Measurements from ENCODE around the gene CIDEA. TPM values are rescaled to one million over a fixed set of nuclear protein-coding genes. Genes with fewer than 3 reads are reported as not detected.

Gene CIDEA
- total and polyA plus RNA-seq, 9 of the 15 experiments (the other 6 are each of a cell fraction or from before 2014, with no cell fraction given): not detected

- in situ Hi-C loops (cut with MboI): loop anchor here (10.0 kb wide), 1 partner anchor 592 kb away; no protein-coding TSS in a partner anchor
- peak; percentile 88 for FAIRE-seq
- peaks cover 0 to 10% of the 10 kb centered on the region in 2 experiments; a peak in 2 of 5 replicates for H3K4me1 ChIP-seq (replicated peaks in 1 of 2; ENCODE audit: control insufficient read depth in 2 of 2, insufficient read depth in 2 of 2, low read length in 2 of 2)
- no peaks in the 10 kb centered on the region for H3K9me1 ChIP-seq (ENCODE audit: control insufficient read depth, insufficient read depth, low read length)
- no peaks in the 10 kb centered on the region for H3K36me3 ChIP-seq (ENCODE audit: control insufficient read depth, insufficient read depth, low read length)
- H3K4me3 ChIP-seq: no peak overlapping the region
- no peaks in the 10 kb centered on the region for H3K79me2 ChIP-seq (ENCODE audit: control insufficient read depth, insufficient read depth, low read length)
- peak; percentile 62 to 78 (median 67) for DNase-seq (ENCODE audit: extremely low read depth in 1 of 4, low spot score in 3 of 4)
- no TSS peak for BruUV-seq (replicated peaks)
- peak; percentile 97 for ATAC-seq
- H3K4me2 ChIP-seq (ENCODE audit: insufficient read depth, low read length): peak overlapping the region; percentile 54; the same call in 1 of the 2 replicates
- intact Hi-C loops (cut with micrococcal nuclease): no loop called here
- WGBS (ENCODE audit: insufficient coverage, low coverage, missing lambda C conversion rate): 8% methylated on average over 32 of the region's 32 CpGs
- H4K20me1 ChIP-seq (replicated peaks; ENCODE audit: control insufficient read depth, insufficient read depth, low read length): no peaks in the 10 kb centered on the region
- peaks cover 44 to 64% of the 10 kb centered on the region in 2 experiments for H3K27me3 ChIP-seq (ENCODE audit: control insufficient read depth in 2 of 2, insufficient read depth in 2 of 2, low read length in 2 of 2)
- H3K27ac ChIP-seq (ENCODE audit: extremely low read depth, low read depth, low read length): no peak overlapping the region
- ChIA-PET POLR2A (interaction anchor here (1.2 to 1.4 kb wide), 2 partner anchors 9 to 157 kb away, joined by 3 read pairs; no protein-coding TSS in a partner anchor), CTCF (ENCODE audit: low intra/inter-chr PET ratio) (interaction anchor here (0.5 to 2.0 kb wide), 4 partner anchors 155 to 591 kb away, joined by 3 to 11 read pairs (median 4); no protein-coding TSS in a partner anchor)
- no peak overlapping the region for H2AFZ ChIP-seq (ENCODE audit: low read depth, low read length)
- no peaks in the 10 kb centered on the region for H3K9me3 ChIP-seq (replicated peaks; ENCODE audit: control insufficient read depth, insufficient read depth, low read depth, low read length)
- H3K9ac ChIP-seq (ENCODE audit: insufficient read depth in 1 of 2, low read depth in 2 of 2, low read length in 2 of 2): 0 out of 4 replicates have a peak overlapping the region, but pooled peaks of 1 of the 2 experiments have one; percentile 71
- peak; percentile 28; the same call in 1 of the 2 replicates for TF ChIP-seq STAG1 (CRISPR knock-in tag; IDR thresholded peaks at IDR 0.05; ENCODE audit: borderline replicate concordance)
- no peak for TF ChIP-seq RBFOX2 (IDR thresholded peaks at IDR 0.05; ENCODE audit: low read depth, low read length)
- peak; percentile 13 for TF ChIP-seq ZFP36 (IDR thresholded peaks at IDR 0.05; ENCODE audit: low read depth, low read length, partially characterized antibody)
- 0 out of 2 replicates have a peak, but pooled peaks have one; percentile 32 for TF ChIP-seq RB1 (IDR thresholded peaks at IDR 0.05; ENCODE audit: low read depth)
- no peak for TF ChIP-seq ZFP1 (CRISPR knock-in tag; IDR thresholded peaks at IDR 0.05)
- TF ChIP-seq CTCF (IDR thresholded peaks at IDR 0.05 in 2 of 3, conservative IDR thresholded peaks at IDR 0.05 in 1 of 3; ENCODE audit: insufficient read depth in 2 of 3, low read depth in 1 of 3, low read length in 3 of 3): peak; percentile 84 to 90 (median 86)
- 0 out of 2 replicates have a peak, but pooled peaks have one; percentile 28 for TF ChIP-seq HMBOX1 (IDR thresholded peaks at IDR 0.05)
- TF ChIP-seq RBM39 (optimal IDR thresholded peaks at IDR 0.05; ENCODE audit: low read depth, low read length): no peak
- TF ChIP-seq RAD21 (CRISPR knock-in tag; conservative IDR thresholded peaks at IDR 0.05 in 1 of 2, IDR thresholded peaks at IDR 0.05 in 1 of 2): peak; percentile 70 to 82
- TF ChIP-seq ARHGAP35 (IDR thresholded peaks at IDR 0.05; ENCODE audit: partially characterized antibody): no peak
- TF ChIP-seq, protein P1, sequence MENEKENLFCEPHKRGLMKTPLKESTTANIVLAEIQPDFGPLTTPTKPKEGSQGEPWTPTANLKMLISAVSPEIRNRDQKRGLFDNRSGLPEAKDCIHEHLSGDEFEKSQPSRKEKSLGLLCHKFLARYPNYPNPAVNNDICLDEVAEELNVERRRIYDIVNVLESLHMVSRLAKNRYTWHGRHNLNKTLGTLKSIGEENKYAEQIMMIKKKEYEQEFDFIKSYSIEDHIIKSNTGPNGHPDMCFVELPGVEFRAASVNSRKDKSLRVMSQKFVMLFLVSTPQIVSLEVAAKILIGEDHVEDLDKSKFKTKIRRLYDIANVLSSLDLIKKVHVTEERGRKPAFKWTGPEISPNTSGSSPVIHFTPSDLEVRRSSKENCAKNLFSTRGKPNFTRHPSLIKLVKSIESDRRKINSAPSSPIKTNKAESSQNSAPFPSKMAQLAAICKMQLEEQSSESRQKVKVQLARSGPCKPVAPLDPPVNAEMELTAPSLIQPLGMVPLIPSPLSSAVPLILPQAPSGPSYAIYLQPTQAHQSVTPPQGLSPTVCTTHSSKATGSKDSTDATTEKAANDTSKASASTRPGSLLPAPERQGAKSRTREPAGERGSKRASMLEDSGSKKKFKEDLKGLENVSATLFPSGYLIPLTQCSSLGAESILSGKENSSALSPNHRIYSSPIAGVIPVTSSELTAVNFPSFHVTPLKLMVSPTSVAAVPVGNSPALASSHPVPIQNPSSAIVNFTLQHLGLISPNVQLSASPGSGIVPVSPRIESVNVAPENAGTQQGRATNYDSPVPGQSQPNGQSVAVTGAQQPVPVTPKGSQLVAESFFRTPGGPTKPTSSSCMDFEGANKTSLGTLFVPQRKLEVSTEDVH (IDR thresholded peaks at IDR 0.05; ENCODE audit: low read depth, partially characterized antibody): no peak
- peak; percentile 53 for TF ChIP-seq SMC3 (conservative IDR thresholded peaks at IDR 0.05; ENCODE audit: insufficient read depth, low read depth, low read length)
- no peak for TF ChIP-seq SMARCA4 (IDR thresholded peaks at IDR 0.05)
Observed at GRCh38 chr18:12246849-12247808, 7.0 kb upstream of the CIDEA start.

Data from K562 (cell line).